ENCODE results near the gene TSSK2.
"Not testable (repeated sequence)": the region's sequence is repeated elsewhere in the genome, so short reads cannot be mapped to it uniquely, and the experiment has no call there.

Gene TSSK2

DNA sequence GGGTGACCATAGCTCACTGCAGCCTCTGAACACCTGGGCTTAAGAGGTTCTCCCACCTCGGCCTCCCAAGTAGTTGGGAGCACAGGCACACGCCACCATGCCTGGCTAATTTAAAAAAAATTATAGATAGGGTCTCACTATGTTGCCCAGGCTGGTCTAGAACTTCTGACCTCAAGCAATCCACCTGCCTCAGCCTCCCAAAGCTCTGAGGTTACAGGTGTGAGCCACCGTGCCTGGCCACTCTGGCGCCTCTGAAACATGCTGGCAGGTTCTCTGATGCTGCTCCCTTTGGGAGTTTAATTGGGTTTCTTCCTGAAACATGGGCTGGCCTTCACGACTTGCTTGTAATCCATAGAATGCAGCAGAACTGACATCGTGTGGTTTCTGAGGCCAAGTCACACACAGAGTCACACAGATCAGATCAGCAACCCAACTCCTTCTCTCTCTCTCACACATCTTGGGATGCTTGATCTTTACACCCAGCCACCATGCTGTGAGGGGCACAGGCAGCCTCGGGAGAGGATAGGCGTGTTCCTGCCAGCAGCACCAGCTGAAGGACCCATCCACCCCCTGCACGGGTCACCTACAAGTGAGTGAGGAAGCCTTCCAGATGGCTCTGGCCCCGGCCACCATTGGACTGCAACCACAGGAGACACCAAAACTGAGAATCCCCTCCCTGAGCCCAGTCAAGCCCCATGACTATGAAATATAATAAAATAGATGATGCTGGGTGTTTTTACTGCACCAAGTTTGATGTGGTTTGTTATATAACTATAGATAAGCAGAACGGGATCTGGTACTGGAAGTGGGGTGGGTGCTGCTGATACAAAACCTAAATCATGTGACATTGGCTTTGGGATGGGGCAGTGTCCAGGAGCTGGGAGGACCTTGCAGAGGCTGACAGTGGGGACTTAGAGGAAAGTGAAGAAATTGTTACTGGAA, 22.1 kb downstream of the TSSK2 start:
- TF ChIP-seq, protein P1, sequence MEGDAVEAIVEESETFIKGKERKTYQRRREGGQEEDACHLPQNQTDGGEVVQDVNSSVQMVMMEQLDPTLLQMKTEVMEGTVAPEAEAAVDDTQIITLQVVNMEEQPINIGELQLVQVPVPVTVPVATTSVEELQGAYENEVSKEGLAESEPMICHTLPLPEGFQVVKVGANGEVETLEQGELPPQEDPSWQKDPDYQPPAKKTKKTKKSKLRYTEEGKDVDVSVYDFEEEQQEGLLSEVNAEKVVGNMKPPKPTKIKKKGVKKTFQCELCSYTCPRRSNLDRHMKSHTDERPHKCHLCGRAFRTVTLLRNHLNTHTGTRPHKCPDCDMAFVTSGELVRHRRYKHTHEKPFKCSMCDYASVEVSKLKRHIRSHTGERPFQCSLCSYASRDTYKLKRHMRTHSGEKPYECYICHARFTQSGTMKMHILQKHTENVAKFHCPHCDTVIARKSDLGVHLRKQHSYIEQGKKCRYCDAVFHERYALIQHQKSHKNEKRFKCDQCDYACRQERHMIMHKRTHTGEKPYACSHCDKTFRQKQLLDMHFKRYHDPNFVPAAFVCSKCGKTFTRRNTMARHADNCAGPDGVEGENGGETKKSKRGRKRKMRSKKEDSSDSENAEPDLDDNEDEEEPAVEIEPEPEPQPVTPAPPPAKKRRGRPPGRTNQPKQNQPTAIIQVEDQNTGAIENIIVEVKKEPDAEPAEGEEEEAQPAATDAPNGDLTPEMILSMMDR (IDR thresholded peaks at IDR 0.05; ENCODE audit: insufficient read depth, low read length, missing control alignments), result no peak
- POLR2A ChIA-PET, result no interaction called here
- H3K4me3 ChIP-seq (ENCODE audit: low read depth, low read length), result no peak overlapping the region
- no peak for DNase-seq (ENCODE audit: low read depth, low spot score)
- CTCF ChIA-PET, result interaction anchor here (1.1 kb wide), 1 partner anchor 9 kb away, joined by 5 read pairs; the partner anchor contains the start of gene ESS2

DNA sequence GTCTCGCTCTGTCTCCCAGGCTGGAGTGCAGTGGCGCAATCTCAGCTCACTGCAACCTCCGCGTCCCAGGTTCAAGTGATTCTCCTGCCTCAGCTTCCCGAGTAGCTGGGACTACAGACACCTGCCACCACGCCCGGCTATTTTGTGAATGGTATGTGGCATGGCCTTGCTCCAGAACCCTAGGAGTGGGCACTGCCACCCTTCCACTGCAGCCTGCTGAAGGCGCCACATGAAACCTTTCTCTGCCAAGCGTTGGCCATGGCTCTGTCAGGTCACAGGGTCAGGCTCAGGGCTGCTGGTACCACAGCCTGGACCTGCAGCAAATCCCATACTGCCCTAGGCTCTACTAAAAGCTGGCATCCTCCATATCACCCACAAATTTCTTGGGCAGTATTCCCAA, 25.0 kb downstream of the TSSK2 start:
- DNase-seq (ENCODE audit: low read depth, low spot score); H3K4me3 ChIP-seq (ENCODE audit: low read depth, low read length); POLR2A ChIA-PET: not testable (repeated sequence)
- CTCF ChIA-PET, result interaction anchor here (1.2 to 4.7 kb wide), 3 partner anchors 8 to 34 kb away, joined by 4 to 34 read pairs (median 5); partner anchors contain the start of genes DGCR2 and ESS2

DNA sequence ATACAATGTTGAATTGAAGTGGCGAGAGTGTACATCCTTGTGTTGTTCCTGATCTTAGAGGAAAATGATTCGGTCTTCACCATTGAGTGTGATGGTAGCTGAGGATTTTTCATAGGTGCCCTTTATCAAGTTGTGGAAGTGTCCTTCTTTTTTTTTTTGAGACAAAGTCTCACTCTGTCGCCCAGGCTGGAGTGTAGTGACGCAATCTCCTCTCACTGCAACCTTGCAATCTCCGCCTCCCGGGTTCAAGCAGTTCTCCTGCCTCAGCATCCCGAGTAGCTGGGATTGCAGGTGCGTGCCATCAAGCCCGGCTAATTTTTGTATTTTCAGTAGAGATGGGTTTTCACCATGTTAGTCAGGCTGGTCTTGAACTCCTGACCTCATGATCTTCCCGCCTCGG, 27.5 kb downstream of the TSSK2 start:
- POLR2A ChIA-PET, result interaction anchor here (0.6 to 0.8 kb wide), 2 partner anchors 10 to 14 kb away, joined by 3 read pairs; partner anchors contain the start of gene ESS2
- CTCF ChIA-PET, result interaction anchor here (4.7 kb wide), 1 partner anchor 14 kb away, joined by 34 read pairs; the partner anchor contains the start of gene ESS2
- not testable (repeated sequence) for H3K4me3 ChIP-seq (ENCODE audit: low read depth, low read length); DNase-seq (ENCODE audit: low read depth, low spot score)

DNA sequence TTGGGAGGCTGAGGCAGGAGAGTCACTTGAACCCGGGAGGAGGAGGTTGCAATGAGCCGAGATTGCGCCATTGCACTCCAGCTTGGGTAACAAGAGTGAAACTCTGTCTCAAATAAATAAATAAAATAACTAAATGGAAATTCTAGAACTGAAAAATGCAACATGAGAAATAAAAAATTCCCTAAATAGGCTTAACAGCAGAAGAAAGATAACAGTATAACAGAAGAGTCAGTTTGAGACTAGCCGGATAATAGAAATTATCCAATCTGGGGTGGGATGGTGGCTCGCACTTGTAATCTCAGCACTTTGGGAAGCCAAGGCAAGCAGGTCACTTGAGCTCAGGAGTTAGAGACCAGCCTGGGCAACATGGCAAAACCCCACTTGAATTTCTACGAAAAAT, 33.3 kb downstream of the TSSK2 start:
- H3K4me3 ChIP-seq (ENCODE audit: low read depth, low read length), result no peak overlapping the region
- TF ChIP-seq, protein P1 (IDR thresholded peaks at IDR 0.05; ENCODE audit: insufficient read depth, low read length, missing control alignments), result no peak
- no peak for DNase-seq (ENCODE audit: low read depth, low spot score)
- ChIA-PET POLR2A (no interaction called here), CTCF (no interaction called here)

DNA sequence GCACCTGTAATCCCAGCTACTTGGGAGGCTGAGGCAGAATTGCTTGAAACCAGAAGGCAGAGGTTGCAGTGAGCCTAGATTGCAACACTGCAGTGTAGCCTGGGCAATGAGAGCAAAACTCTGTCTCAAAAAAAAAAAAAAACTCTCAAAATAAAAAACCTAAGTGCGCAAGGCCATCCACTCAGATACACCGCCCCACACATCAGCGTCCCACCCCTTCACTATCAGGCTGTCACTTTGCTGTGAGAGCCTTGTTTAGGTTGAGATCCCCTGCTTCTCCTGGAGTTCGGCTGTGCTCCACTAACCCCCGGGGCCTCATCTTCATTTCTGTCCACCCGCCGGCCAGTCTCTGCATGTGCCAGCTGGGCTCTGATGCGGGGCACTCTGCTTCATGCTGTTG, 35.3 kb downstream of the TSSK2 start:
- ChIA-PET POLR2A (no interaction called here), CTCF (interaction anchor here (2.7 kb wide), 1 partner anchor 21 kb away, joined by 10 read pairs; the partner anchor contains the start of gene ESS2)
- TF ChIP-seq, protein P1 (IDR thresholded peaks at IDR 0.05; ENCODE audit: insufficient read depth, low read length, missing control alignments), result no peak
- no peak overlapping the region for H3K4me3 ChIP-seq (ENCODE audit: low read depth, low read length)
- no peak for DNase-seq (ENCODE audit: low read depth, low spot score)

DNA sequence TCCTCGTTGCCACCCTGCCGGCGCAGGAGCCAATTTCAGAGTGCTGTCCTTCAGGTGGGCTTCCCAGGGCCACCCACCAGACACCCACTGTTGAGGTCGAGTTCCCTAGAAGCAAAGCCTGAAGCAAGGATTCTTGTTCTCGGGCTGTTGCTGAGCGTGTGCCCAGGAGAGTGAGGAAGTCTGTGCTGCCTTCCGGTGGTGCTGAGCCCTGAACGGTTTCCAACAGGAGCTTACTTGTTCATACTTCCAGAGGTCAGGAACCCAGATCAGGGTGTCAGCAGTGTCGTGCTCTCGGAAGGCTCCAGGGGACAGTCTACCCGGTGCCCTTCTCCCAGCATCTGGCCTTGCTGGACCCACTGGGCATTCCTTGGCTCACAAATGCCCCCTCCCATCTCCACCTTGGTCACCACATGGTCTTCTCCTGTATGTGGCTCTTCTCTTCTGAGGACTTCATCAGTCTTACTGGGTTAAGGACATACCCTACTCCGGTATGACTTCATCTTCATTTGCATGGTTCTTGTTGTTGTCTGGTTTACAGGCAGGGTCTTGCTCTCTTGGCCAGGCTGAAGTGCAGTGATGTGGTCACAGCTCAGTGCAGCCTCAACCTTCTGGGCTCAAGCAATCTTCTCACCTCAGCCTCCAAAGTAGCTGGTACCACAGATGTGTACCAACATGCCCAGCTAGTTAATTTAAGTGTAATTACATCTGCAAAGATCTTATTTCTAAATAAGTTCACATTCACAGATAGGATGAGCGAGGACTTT, 36.2 kb downstream of the TSSK2 start:
- no peak for DNase-seq (ENCODE audit: low read depth, low spot score)
- no peak overlapping the region for H3K4me3 ChIP-seq (ENCODE audit: low read depth, low read length)
- ChIA-PET POLR2A (no interaction called here), CTCF (interaction anchor here (2.7 kb wide), 1 partner anchor 22 kb away, joined by 10 read pairs; the partner anchor contains the start of gene ESS2)
- TF ChIP-seq, protein P1 (IDR thresholded peaks at IDR 0.05; ENCODE audit: insufficient read depth, low read length, missing control alignments), result no peak

Data from AG04449 (cell line).